HAP-1 (cell line): ENCODE data around the gene PEAK1.
"Not testable (repeated sequence)": the region's sequence is repeated elsewhere in the genome, so short reads cannot be mapped to it uniquely, and the experiment has no call there.

Experiments
- DNase-seq, 2 experiments: peaks; one replicate each; pipeline ENCODE4 v3.0.0-alpha.2; 2016 to 2020; ENCODE audit warnings: low spot score in 2 of 2
- H3K27me3 ChIP-seq: fragments of 250-450 bp; sonication (Bioruptor Pico); 2 replicates; pipeline ENCODE4 v1.5.1; 2020; ENCODE audit warnings: low read depth, mild to moderate bottlenecking, moderate library complexity
- H3K36me3 ChIP-seq: fragments of 250-450 bp; sonication (Bioruptor Pico); replicated peaks from 2 replicates; pipeline ENCODE4 v1.5.1; 2020; ENCODE audit warnings: mild to moderate bottlenecking
- H3K4me1 ChIP-seq: fragments of 250-450 bp; sonication (Bioruptor Pico); 2 replicates; pipeline ENCODE4 v1.5.1; 2020; ENCODE audit warnings: mild to moderate bottlenecking
- H3K4me3 ChIP-seq: fragments of 250-450 bp; sonication (Bioruptor Pico); 2 replicates; pipeline ENCODE4 v1.5.1; 2020; ENCODE audit warnings: mild to moderate bottlenecking, moderate library complexity
- H3K9me3 ChIP-seq: fragments of 250-450 bp; sonication (Bioruptor Pico); 2 replicates; pipeline ENCODE4 v1.5.1; 2020; ENCODE audit warnings: mild to moderate bottlenecking, moderate library complexity
- in situ Hi-C: fragments of 300-500 bp; cut with MboI; formaldehyde crosslinking; loops from 3 replicates; pipeline ENCODE4 v1.14.3; 2020; ENCODE audit warnings: low sequenced_read_pairs, inconsistent platforms, mixed read lengths

PEAK1 gene

GRCh38 chr15:77162872-77163633 is 256.9 kb downstream of the PEAK1 start:
- in situ Hi-C loops: no loop called here
- Histone ChIP-seq H3K4me1 (peaks cover 25% of the 10 kb centered on the region), H3K36me3 (no peaks in the 10 kb centered on the region), H3K4me3 (no peak overlapping the region), H3K9me3 (no peaks in the 10 kb centered on the region), H3K27me3 (no peaks in the 10 kb centered on the region)
- DNase-seq: no peak

GRCh38 chr15:77160562-77161478 is 259.1 kb downstream of the PEAK1 start:
- DNase-seq: peak in 1 of 2 experiments; percentile 65
- no peak overlapping the region for H3K4me3 ChIP-seq
- no peaks in the 10 kb centered on the region for H3K27me3 ChIP-seq
- H3K4me1 ChIP-seq: peaks cover 25% of the 10 kb centered on the region
- no peaks in the 10 kb centered on the region for H3K9me3 ChIP-seq
- H3K36me3 ChIP-seq: no peaks in the 10 kb centered on the region
- in situ Hi-C loops: no loop called here

GRCh38 chr15:77156000-77156399 is 263.9 kb downstream of the PEAK1 start:
- H3K4me3 ChIP-seq, in situ Hi-C loops, H3K27me3 ChIP-seq, H3K36me3 ChIP-seq, H3K4me1 ChIP-seq, H3K9me3 ChIP-seq: not testable (repeated sequence)
- peak in 1 of 2 experiments; percentile 83 for DNase-seq

GRCh38 chr15:77148191-77148590 is 271.7 kb downstream of the PEAK1 start:
- no peak for DNase-seq
- Histone ChIP-seq H3K27me3 (no peaks in the 10 kb centered on the region), H3K9me3 (no peaks in the 10 kb centered on the region), H3K4me1 (peaks cover 24% of the 10 kb centered on the region), H3K4me3 (no peak overlapping the region), H3K36me3 (no peaks in the 10 kb centered on the region)
- in situ Hi-C loops: no loop called here

- peaks cover 24% of the 10 kb centered on the region for H3K4me1 ChIP-seq
- DNase-seq: no peak
Observed at GRCh38 chr15:77145370-77145769, 274.5 kb downstream of the PEAK1 start.

GRCh38 chr15:77144492-77145070 is 275.3 kb downstream of the PEAK1 start:
- H3K36me3 ChIP-seq: no peaks in the 10 kb centered on the region
- peaks cover 6% of the 10 kb centered on the region; the same call in 1 of the 2 replicates for H3K9me3 ChIP-seq
- H3K4me1 ChIP-seq: peaks cover 24% of the 10 kb centered on the region
- in situ Hi-C loops: no loop called here
- no peak overlapping the region for H3K4me3 ChIP-seq
- DNase-seq: peak; percentile 46 to 65
- no peaks in the 10 kb centered on the region for H3K27me3 ChIP-seq

More at GRCh38 chr15:77145370-77145769, 274.5 kb downstream of the PEAK1 start:
- in situ Hi-C loops: no loop called here
- H3K36me3 ChIP-seq: no peaks in the 10 kb centered on the region
- no peaks in the 10 kb centered on the region for H3K27me3 ChIP-seq
- H3K4me3 ChIP-seq: no peak overlapping the region
- H3K9me3 ChIP-seq: 0 out of 2 replicates have a peak, but pooled peaks cover 2% of the 10 kb centered on the region

GRCh38 chr15:77144026-77144425 is 275.9 kb downstream of the PEAK1 start:
- Histone ChIP-seq H3K4me3 (no peak overlapping the region), H3K36me3 (no peaks in the 10 kb centered on the region), H3K27me3 (no peaks in the 10 kb centered on the region), H3K9me3 (peaks cover 6% of the 10 kb centered on the region; the same call in 1 of the 2 replicates), H3K4me1 (peaks cover 24% of the 10 kb centered on the region)
- in situ Hi-C loops: no loop called here
- no peak for DNase-seq

GRCh38 chr15:77143616-77144015 is 276.3 kb downstream of the PEAK1 start:
- Histone ChIP-seq H3K27me3 (no peaks in the 10 kb centered on the region), H3K36me3 (no peaks in the 10 kb centered on the region), H3K4me3 (no peak overlapping the region), H3K9me3 (peaks cover 6% of the 10 kb centered on the region; the same call in 1 of the 2 replicates), H3K4me1 (peaks cover 24% of the 10 kb centered on the region)
- no peak for DNase-seq
- in situ Hi-C loops: no loop called here

GRCh38 chr15:77143191-77143590 is 276.7 kb downstream of the PEAK1 start:
- no peaks in the 10 kb centered on the region for H3K27me3 ChIP-seq

GRCh38 chr15:77140220-77140619 is 279.7 kb downstream of the PEAK1 start:
- H3K27me3 ChIP-seq: no peaks in the 10 kb centered on the region
- in situ Hi-C loops: no loop called here

More at GRCh38 chr15:77143191-77143590, 276.7 kb downstream of the PEAK1 start:
- H3K4me1 ChIP-seq: peaks cover 24% of the 10 kb centered on the region
- H3K36me3 ChIP-seq: no peaks in the 10 kb centered on the region
- no peak for DNase-seq
- H3K4me3 ChIP-seq: no peak overlapping the region
- H3K9me3 ChIP-seq: peaks cover 6% of the 10 kb centered on the region; the same call in 1 of the 2 replicates
- in situ Hi-C loops: no loop called here

GRCh38 chr15:77139312-77139711 is 280.6 kb downstream of the PEAK1 start:
- peaks cover 15% of the 10 kb centered on the region for H3K4me1 ChIP-seq
- H3K36me3 ChIP-seq: no peaks in the 10 kb centered on the region
- no peaks in the 10 kb centered on the region for H3K27me3 ChIP-seq
- DNase-seq: no peak
- peaks cover 6% of the 10 kb centered on the region; the same call in 1 of the 2 replicates for H3K9me3 ChIP-seq
- H3K4me3 ChIP-seq: no peak overlapping the region
- in situ Hi-C loops: no loop called here

More at GRCh38 chr15:77140220-77140619, 279.7 kb downstream of the PEAK1 start:
- Histone ChIP-seq H3K36me3 (no peaks in the 10 kb centered on the region), H3K4me1 (peaks cover 20% of the 10 kb centered on the region), H3K9me3 (peaks cover 6% of the 10 kb centered on the region; the same call in 1 of the 2 replicates), H3K4me3 (no peak overlapping the region)
- DNase-seq: no peak

GRCh38 chr15:77138167-77138522 is 281.8 kb downstream of the PEAK1 start:
- no peaks in the 10 kb centered on the region for H3K27me3 ChIP-seq
- H3K36me3 ChIP-seq: no peaks in the 10 kb centered on the region
- peaks cover 6% of the 10 kb centered on the region; the same call in 1 of the 2 replicates for H3K9me3 ChIP-seq
- in situ Hi-C loops: no loop called here
- DNase-seq: no peak
- no peak overlapping the region for H3K4me3 ChIP-seq
- peaks cover 15% of the 10 kb centered on the region for H3K4me1 ChIP-seq

- no peaks in the 10 kb centered on the region for H3K36me3 ChIP-seq
- no peaks in the 10 kb centered on the region for H3K27me3 ChIP-seq
- DNase-seq: no peak
- in situ Hi-C loops: no loop called here
- H3K4me1 ChIP-seq: peaks cover 25% of the 10 kb centered on the region
- peaks cover 2% of the 10 kb centered on the region; the same call in 1 of the 2 replicates for H3K9me3 ChIP-seq
- no peak overlapping the region for H3K4me3 ChIP-seq
Observed at GRCh38 chr15:77135181-77135580, 284.7 kb downstream of the PEAK1 start.
